Measurements from ENCODE around the gene ARHGAP35.

DNA sequence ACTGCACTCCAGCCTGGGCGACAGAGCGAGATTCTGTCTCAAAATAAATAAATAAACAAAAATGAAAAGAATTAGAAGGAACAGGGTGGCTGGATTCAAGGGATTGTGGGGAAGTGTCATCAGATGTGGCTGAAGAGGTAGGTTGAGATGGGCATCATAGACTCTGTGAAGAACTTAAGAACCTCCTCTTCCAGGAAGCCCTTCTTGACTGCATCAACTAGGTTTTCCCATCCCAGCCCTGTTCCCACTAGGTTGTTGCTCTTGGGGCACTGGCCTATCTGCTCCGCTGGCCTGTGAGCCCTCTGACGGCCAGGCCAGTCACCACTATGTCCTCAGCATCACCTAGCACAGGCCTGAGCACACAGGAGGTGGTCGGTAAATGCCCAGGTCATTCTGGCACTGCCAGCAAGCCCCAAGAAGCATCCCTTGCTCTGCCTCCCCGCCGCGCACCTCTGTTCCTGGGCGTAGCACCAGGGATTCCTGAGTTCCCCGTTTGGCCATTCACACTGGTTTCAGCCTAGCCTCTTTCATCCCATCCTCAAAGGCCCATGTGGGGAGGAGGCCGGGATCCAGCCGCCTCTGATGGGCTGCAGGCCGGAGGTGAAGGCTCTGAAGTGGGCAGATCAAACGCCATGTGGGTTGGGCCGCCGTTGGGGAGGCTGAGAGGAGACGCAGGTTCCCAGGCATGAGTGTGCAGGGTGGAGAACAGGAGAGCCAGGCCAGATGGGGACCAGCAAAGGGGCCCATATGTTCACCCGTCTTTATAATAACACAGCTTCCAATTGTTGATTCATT, 44.8 kb upstream of the ARHGAP35 start:
- TF ChIP-seq, protein P1, sequence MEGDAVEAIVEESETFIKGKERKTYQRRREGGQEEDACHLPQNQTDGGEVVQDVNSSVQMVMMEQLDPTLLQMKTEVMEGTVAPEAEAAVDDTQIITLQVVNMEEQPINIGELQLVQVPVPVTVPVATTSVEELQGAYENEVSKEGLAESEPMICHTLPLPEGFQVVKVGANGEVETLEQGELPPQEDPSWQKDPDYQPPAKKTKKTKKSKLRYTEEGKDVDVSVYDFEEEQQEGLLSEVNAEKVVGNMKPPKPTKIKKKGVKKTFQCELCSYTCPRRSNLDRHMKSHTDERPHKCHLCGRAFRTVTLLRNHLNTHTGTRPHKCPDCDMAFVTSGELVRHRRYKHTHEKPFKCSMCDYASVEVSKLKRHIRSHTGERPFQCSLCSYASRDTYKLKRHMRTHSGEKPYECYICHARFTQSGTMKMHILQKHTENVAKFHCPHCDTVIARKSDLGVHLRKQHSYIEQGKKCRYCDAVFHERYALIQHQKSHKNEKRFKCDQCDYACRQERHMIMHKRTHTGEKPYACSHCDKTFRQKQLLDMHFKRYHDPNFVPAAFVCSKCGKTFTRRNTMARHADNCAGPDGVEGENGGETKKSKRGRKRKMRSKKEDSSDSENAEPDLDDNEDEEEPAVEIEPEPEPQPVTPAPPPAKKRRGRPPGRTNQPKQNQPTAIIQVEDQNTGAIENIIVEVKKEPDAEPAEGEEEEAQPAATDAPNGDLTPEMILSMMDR (IDR thresholded peaks at IDR 0.05), result no peak
- TF ChIP-seq POLR2AphosphoS5 (IDR thresholded peaks at IDR 0.05) (no peak), POLR2A (IDR thresholded peaks at IDR 0.05) (no peak)
